CD4-positive, alpha-beta T cell treated with Interleukin-17A for 1 hour (primary cell): Measurements from ENCODE around the gene CTSK.

Experiments
- DNase-seq: peaks from one replicate; pipeline ENCODE4 v3.0.0-alpha.2; 2020

CTSK gene

DNA sequence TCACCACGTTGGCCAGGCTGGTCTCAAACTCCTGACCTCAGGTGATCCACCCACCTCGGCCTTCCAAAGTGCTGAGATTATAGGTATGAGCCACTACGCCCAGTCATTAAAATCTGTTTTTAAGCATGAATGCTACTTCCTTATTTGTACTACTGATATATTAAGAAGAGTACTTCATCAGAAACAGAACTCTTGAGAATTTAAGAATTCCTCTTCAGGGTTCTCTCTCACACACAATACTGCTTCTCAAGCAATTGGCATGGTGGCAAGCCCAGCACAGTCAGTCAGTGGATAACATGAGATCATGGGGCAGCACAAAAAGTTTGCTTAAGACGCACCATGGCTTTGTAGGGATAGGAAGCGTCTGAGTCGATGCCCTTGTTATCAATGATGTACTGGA, 56.6 kb downstream of the CTSK start:
- DNase-seq, result no peak

DNA sequence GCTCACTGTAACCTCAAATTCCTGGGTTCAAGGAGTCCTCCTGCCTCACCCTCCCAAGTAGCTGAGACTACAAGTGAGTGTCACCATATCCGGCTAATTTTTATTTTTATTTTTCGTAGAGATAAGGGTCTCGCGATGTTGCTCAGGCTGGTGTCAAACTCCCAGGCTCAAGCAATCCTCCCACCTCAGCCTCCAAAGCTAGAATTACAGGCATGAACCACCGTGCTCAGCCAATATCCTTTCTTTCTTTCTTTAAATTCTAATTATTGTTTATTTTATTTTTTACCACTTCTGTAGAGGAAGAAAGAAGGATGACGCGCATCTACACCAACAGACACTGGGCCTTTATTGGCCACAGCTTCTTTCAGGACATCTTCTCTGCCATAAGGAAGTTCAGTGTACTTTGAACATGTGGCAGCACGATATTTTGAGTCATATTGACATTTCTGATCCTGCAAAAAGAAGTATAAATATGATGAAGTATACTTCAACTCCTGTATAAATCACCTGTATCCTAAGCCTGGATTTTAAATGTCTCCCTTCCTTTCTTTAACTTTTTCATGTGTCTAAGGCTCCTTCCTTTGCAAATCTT, 58.2 kb downstream of the CTSK start:
- DNase-seq, result no peak

DNA sequence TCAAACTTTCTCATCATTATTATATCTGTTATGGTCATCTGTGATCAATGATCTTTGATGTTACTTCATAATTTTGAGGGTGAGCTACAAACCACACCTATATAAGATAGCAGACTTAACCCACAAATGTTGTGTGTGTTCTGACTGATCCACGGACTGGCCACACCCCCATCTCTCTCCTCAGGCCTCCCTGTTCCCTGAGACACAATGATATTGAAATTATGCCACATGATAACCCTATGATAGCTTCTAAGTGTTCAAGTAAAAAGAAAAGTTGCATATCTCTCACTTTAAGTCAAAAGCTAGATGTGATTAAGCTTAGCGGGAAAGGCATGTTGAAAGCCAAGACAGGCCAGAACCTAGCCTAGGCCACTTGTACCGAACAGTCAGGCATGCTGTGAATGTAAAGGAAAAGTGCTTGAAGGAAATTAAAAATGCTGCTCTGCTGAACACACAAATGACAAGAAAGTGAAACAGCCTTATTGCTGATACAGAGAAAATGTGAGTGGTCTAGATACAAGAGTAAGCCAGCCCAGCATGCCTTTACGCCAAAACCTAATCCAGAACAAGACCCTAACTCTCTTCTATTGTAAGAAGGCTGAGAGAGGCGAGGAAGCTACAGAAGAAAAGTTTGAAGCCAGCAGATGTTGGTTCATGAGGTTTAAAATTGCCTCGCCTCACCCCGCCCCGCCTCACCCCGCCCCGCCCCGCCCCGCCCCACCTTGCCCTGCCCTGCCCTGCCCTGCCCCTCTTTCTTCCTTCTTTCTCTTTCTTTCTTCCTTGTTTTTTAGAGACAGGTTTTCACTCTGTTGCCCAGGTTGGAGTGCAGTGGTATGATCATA, 59.0 kb downstream of the CTSK start:
- no peak for DNase-seq
